IMR-90 (cell line): ENCODE results near the gene ATXN1.
"Not testable (repeated sequence)": the region's sequence is repeated elsewhere in the genome, so short reads cannot be mapped to it uniquely, and the experiment has no call there.

ENCODE experiments used
- BHLHE40 ChIP-seq: fragments of 150-350 bp; IDR thresholded peaks from 2 replicates; pipeline ENCODE4 v1.6.1; 2016; ENCODE audit warnings: mild to moderate bottlenecking, low read depth, low read length
- CEBPB ChIP-seq: IDR thresholded peaks from 2 replicates; pipeline ENCODE4 v1.6.1; 2012; ENCODE audit warnings: low read depth, low read length, improper control_type of control experiment
- MAFK ChIP-seq: IDR thresholded peaks from 2 replicates; pipeline ENCODE4 v1.6.1; 2012; ENCODE audit warnings: low read depth, low read length, improper control_type of control experiment
- MAZ ChIP-seq: IDR thresholded peaks from 2 replicates; pipeline ENCODE4 v1.6.1; 2012; ENCODE audit warnings: low read depth, mild to moderate bottlenecking, low read length, improper control_type of control experiment, moderate library complexity, borderline replicate concordance
- MXI1 ChIP-seq: IDR thresholded peaks from 2 replicates; pipeline ENCODE4 v1.6.1; 2012; ENCODE audit warnings: low read depth, mild to moderate bottlenecking, low read length, moderate library complexity, borderline replicate concordance
- POLR2A ChIP-seq: IDR thresholded peaks from 2 replicates; pipeline ENCODE4 v1.6.1; 2012; ENCODE audit warnings: mild to moderate bottlenecking, low read depth, low read length
- RAD21 ChIP-seq: IDR thresholded peaks from 2 replicates; pipeline ENCODE4 v1.6.1; 2012; ENCODE audit warnings: low read length, improper control_type of control experiment
- RCOR1 ChIP-seq: IDR thresholded peaks from 2 replicates; pipeline ENCODE4 v1.6.1; 2012; ENCODE audit warnings: mild to moderate bottlenecking, low read length, improper control_type of control experiment; ENCODE audit not compliant: insufficient replicate concordance
- RFX5 ChIP-seq: IDR thresholded peaks from 2 replicates; pipeline ENCODE4 v1.8.0; 2012; ENCODE audit warnings: low read depth, mild to moderate bottlenecking, low read length, moderate library complexity
- TF ChIP-seq, protein P1 (sequence below): conservative IDR thresholded peaks from 2 replicates; pipeline ENCODE4 v1.5.1; 2012; ENCODE audit warnings: mild to moderate bottlenecking, low read depth, low read length, improper control_type of control experiment
- TF ChIP-seq, protein P2 (sequence below): fragments of 150-350 bp; IDR thresholded peaks from 2 replicates; pipeline ENCODE4 v1.6.1; 2017; ENCODE audit warnings: mild to moderate bottlenecking, antibody characterized with exemption, low read length, low read depth
- TF ChIP-seq, protein P3 (sequence below): fragments of 150-350 bp; IDR thresholded peaks from 2 replicates; pipeline ENCODE4 v1.6.1; 2016; ENCODE audit warnings: low read depth, mild to moderate bottlenecking, low read length, moderate library complexity, borderline replicate concordance

DNA sequence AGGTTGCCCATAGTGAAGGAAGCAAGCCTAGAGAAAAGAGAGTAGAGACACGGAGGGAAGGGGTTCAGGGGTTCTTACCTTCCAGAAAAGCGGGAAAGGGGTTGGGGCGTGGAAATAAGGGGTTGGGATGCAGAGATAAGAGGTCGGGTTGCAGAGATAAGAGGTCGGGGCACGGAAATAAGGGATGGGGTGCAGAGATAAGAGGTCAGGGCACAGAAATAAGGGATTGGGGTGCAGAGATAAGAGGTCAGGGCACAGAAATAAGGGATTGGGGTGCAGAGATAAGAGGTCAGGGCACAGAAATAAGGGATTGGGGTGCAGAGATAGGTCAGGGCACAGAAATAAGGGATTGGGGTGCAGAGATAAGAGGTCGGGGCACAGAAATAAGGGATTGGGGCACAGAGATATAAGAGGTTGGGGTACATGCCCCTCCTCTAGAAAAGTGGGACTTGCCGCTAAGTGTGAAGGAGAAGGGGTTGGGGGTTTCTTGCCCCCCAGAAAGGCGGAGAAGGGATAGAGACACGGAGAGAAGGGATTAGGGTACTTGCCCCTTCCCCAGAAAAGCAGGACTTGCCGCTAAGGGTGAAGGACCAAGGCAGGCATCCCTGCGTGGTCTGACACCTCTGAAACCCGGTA, 497.7 kb downstream of the ATXN1 start:
- TF ChIP-seq, protein P1, sequence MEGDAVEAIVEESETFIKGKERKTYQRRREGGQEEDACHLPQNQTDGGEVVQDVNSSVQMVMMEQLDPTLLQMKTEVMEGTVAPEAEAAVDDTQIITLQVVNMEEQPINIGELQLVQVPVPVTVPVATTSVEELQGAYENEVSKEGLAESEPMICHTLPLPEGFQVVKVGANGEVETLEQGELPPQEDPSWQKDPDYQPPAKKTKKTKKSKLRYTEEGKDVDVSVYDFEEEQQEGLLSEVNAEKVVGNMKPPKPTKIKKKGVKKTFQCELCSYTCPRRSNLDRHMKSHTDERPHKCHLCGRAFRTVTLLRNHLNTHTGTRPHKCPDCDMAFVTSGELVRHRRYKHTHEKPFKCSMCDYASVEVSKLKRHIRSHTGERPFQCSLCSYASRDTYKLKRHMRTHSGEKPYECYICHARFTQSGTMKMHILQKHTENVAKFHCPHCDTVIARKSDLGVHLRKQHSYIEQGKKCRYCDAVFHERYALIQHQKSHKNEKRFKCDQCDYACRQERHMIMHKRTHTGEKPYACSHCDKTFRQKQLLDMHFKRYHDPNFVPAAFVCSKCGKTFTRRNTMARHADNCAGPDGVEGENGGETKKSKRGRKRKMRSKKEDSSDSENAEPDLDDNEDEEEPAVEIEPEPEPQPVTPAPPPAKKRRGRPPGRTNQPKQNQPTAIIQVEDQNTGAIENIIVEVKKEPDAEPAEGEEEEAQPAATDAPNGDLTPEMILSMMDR: not testable (repeated sequence)
- not testable (repeated sequence) for TF ChIP-seq RCOR1, POLR2A, RAD21, RFX5, MAZ, BHLHE40, CEBPB, MXI1, MAFK
- TF ChIP-seq, protein P2, sequence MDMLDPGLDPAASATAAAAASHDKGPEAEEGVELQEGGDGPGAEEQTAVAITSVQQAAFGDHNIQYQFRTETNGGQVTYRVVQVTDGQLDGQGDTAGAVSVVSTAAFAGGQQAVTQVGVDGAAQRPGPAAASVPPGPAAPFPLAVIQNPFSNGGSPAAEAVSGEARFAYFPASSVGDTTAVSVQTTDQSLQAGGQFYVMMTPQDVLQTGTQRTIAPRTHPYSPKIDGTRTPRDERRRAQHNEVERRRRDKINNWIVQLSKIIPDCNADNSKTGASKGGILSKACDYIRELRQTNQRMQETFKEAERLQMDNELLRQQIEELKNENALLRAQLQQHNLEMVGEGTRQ: not testable (repeated sequence)
- TF ChIP-seq, protein P3, sequence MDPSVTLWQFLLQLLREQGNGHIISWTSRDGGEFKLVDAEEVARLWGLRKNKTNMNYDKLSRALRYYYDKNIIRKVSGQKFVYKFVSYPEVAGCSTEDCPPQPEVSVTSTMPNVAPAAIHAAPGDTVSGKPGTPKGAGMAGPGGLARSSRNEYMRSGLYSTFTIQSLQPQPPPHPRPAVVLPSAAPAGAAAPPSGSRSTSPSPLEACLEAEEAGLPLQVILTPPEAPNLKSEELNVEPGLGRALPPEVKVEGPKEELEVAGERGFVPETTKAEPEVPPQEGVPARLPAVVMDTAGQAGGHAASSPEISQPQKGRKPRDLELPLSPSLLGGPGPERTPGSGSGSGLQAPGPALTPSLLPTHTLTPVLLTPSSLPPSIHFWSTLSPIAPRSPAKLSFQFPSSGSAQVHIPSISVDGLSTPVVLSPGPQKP: not testable (repeated sequence)
